HG03460 (cell line): ENCODE results near the gene GAS2L3.

Experiments used
- ATAC-seq: cut with Tn5 transposase; IDR thresholded peaks from one replicate; pipeline ENCODE4 v1.9.1; 2021; ENCODE audit not compliant: unreplicated experiment

GAS2L3 gene

DNA sequence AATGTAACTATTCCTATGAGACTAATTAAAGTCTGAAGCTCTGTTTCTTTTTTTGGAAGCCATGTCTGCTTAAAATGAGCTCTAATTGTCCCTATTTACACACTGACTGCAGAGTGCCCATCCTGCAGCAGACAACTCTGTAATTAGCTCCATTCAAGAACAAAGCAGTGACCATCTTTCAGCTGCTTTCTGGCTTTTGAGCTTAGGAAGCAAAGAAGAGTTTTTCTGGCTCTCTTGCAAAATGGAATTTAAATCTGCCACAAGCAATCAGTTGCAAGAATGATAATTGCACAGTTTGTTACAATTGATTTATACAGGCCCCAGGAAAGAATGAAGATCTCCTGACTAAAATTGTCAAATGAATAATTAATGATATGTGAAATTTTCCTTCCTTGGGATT lies 83.4 kb downstream of the GAS2L3 start:
- ATAC-seq, result no peak

- no peak for ATAC-seq
These were observed 87.9 kb downstream of the GAS2L3 start for GRCh38 chr12:100661300-100661951.

DNA sequence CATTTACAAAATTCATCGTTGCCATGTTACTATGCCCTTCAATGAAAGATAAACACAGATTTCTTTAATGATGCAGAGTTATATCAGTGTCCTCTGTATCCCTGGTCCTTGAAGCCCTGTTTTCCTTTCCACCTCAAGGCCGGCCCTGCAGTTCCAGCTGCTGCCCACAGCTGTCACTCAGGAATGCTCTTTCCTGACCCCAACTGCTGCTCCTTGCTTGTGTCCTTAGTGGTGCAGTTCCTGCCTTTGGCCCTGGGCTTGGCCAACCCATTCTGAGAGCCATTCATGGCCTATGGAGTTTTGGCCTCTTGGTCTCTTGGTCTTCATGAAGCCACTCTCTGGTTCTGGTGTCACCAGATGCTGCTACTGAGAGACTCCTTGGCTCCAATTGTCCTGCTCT lies 93.1 kb downstream of the GAS2L3 start:
- no peak for ATAC-seq

DNA sequence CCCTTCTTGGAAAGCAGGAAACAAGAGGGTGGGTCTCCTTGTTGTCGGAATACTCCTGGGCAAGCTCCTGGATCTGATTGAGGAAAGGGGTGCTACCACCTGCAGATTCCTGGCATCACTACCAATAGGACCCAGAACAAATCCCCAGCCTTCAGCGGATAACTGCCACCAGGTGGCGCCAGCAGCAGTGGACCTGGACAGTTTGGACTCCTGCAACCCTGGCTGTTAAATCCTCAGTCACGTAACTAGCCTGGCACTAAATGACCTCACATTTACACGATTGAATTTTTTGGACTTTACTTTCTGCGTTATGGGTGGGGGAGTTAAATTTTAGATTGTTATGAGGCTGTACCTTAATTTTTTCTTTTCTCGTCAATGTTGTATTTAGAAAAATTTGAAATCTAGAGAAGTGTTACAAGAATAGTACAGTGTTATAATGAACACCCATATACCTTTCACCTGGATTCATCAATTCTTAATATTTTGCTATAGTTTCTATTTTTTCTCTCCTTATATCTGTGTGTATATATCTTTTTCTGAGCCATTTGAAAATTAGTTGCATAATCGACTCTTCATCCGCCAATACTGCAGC lies 95.6 kb downstream of the GAS2L3 start:
- peak; percentile 91 for ATAC-seq

GRCh38 chr12:100669922-100670321 lies 96.4 kb downstream of the GAS2L3 start:
- ATAC-seq, result no peak

DNA sequence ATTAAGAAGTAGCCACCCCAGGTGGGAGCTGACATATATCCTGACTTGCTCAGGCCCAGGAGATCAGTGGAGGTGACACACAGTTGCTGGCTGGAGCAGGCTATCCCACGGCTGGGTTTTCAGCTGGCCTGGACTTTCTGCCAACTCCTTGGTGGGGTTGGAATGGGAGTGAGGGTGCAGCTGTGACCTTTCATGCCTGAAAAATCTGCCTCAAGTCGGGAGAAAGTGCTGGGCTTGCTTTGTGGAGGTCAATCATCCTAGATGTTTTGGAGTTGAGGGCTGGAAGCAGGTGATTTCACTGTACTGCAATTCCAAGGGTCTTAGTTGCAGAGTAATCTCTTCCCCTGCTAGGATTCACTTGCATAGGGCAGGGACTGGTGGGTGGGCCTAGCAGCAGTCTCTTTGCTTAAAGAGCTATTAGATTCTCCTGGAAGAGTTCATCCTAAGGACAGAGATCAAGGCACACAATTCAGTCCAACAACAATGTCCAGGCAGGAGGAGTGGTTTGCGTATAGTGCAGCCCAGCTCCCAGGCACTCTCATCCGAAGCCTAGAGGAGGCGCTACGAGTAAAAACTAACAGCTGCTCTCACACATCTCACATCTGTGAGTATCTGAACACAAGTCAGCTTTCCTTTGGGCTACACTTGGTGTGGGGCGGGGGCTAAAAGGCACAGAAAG lies 98.1 kb downstream of the GAS2L3 start:
- ATAC-seq, result no peak

DNA sequence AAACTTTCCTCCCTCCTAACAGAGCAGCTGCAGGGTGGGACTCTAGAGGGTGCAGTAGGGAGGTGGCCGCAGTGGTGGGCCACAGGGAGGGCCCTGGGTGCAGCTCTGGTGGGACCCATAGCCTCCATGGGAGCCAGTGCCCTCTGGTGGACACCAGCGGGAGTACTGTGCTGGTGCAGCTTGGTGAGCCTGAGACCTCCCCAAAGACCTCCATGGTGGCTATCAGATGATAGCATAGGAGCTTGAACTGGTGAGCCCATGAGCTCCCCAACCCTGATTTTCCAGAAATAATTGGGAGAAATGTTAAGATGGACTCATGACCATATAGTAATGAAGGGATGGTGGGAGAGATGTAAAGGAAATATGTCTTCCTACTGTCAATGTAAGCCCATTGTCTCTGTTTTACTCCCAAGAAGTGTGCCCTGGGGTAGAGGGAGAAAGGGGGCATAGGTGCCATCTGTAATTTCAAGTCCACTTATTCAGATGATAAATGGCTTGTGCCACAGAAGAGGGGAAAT lies 98.7 kb downstream of the GAS2L3 start:
- no peak for ATAC-seq

DNA sequence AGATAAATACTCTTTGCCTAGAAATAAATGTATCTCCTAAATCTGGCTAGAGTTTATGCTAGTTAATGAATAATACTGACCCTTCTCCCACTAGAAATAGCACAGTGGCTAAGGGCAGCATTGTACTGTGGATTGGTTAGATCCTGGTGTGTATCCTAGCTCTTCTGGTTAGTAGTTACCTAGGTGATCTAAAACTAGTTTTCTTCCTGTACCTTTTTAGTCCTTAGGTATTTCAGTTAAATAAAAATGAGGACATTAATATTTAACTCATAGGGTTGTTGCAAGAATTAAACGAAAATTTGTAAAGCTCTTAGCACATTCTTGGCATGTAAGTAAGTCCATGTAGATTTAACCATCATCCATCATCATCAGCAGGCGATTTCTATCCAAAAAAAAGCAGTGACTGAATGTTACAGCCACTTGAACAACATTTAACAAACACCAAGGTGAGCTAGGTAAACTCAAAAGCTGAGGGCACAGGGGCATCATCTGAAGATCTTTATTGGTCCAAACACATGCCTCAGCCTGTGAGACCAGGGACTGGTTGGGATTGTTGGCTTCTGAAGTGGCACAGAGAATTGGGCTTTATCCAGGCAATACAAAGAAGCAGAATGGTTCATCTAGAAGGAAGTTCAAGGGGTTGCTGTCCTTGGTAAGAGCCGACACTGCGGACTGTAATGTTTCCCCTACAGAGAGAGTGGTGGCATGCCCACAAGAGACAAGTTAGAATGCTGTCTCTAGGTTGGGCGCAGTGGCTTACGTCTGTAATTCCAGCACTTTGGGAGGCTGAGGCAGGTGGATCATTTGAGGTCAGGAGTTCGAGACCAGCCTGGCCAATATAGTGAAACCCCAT lies 100.8 kb downstream of the GAS2L3 start:
- no peak for ATAC-seq
